Upper lobe of right lung (tissue), 1 donor: ENCODE results near the gene SNX17. TPM values are rescaled to one million over a fixed set of nuclear protein-coding genes. Genes with fewer than 3 reads are reported as not detected.

Source experiments
- ATAC-seq: fragments of 200-7000 bp; cut with Tn5 transposase; one replicate; pipeline ENCODE4 v1.9.1; 2020; ENCODE audit warnings: mild to moderate bottlenecking, moderate library complexity
- DNase-seq: peaks from one replicate; pipeline ENCODE4 v3.0.0-alpha.2; 2020
- H3K27ac ChIP-seq: fragments of 200-600 bp; one replicate; pipeline ENCODE4 v1.8.0; 2022
- H3K27me3 ChIP-seq: fragments of 200-600 bp; one replicate; pipeline ENCODE4 v1.8.0; 2022; ENCODE audit warnings: mild to moderate bottlenecking
- H3K36me3 ChIP-seq: fragments of 200-600 bp; one replicate; pipeline ENCODE4 v1.8.0; 2022
- H3K4me1 ChIP-seq: fragments of 200-600 bp; one replicate; pipeline ENCODE4 v1.8.0; 2022
- H3K4me3 ChIP-seq: fragments of 200-600 bp; one replicate; pipeline ENCODE4 v1.8.0; 2022; ENCODE audit warnings: mild to moderate bottlenecking
- H3K9me3 ChIP-seq: fragments of 200-600 bp; one replicate; pipeline ENCODE4 v1.8.0; 2022
- CTCF ChIP-seq: fragments of 200-600 bp; IDR thresholded peaks from one replicate; pipeline ENCODE4 v1.8.0; 2022; ENCODE audit warnings: antibody characterized with exemption
- intact Hi-C: fragments of 100-400 bp; cut with DNase I; formaldehyde crosslinking; loops from one replicate; pipeline ENCODE4 v1.11.0; 2022
- total RNA-seq: library from RNA; stranded (reverse); fragmentation: NEBNext Ultra II Directional; extraction: Animal tissue kit (Norgen Biotek cat#: 25700); gene quantifications from one replicate; pipeline ENCODE4 v1.2.1, GENCODE V29; 2021
- donor health status: DM: no; HTN: yes; CAD: no; lungs with severe emphysema.

Gene SNX17
- total RNA-seq, 1 donor from 2014 or later: 97.6 TPM

GRCh38 chr2:27400348-27401135 lies 30.1 kb downstream of the SNX17 start:
- no peak for TF ChIP-seq CTCF
- H3K36me3 ChIP-seq: no peaks in the 10 kb centered on the region
- no peaks in the 10 kb centered on the region for H3K27me3 ChIP-seq
- no peaks in the 10 kb centered on the region for H3K9me3 ChIP-seq
- DNase-seq (no peak), ATAC-seq (no peak)
- intact Hi-C loops: no loop called here
- H3K4me1 ChIP-seq: no peaks in the 10 kb centered on the region
- H3K27ac ChIP-seq: no peak overlapping the region
- H3K4me3 ChIP-seq: no peak overlapping the region

- DNase-seq: no peak
These were observed 37.5 kb downstream of the SNX17 start for GRCh38 chr2:27407798-27408491.

GRCh38 chr2:27408601-27409320 lies 38.3 kb downstream of the SNX17 start:
- peak overlapping the region; percentile 100 for H3K4me3 ChIP-seq
- no peak for DNase-seq
- TF ChIP-seq CTCF: no peak

More at GRCh38 chr2:27407798-27408491, 37.5 kb downstream of the SNX17 start:
- peaks cover 20% of the 10 kb centered on the region for H3K4me1 ChIP-seq
- intact Hi-C loops: no loop called here
- no peaks in the 10 kb centered on the region for H3K27me3 ChIP-seq
- peak; percentile 53 for TF ChIP-seq CTCF
- no peaks in the 10 kb centered on the region for H3K36me3 ChIP-seq
- peak overlapping the region; percentile 100 for H3K4me3 ChIP-seq
- peak overlapping the region; percentile 90 for H3K27ac ChIP-seq
- ATAC-seq: no peak
- no peaks in the 10 kb centered on the region for H3K9me3 ChIP-seq

GRCh38 chr2:27409321-27410073 lies 39.1 kb downstream of the SNX17 start, which contains the start of gene PPM1G:
Gene PPM1G, minus strand, starts transcription at chr2:27409591. Its CDS starts 169 bp downstream, at chr2:27409422.
- no peaks in the 10 kb centered on the region for H3K9me3 ChIP-seq
- H3K36me3 ChIP-seq: no peaks in the 10 kb centered on the region
- peak within 1 kb of the TSS; percentile 90 for H3K27ac ChIP-seq
- no peak for TF ChIP-seq CTCF
- DNase-seq (peak; percentile 99), ATAC-seq (peak; percentile 100)
- H3K27me3 ChIP-seq: no peaks in the 10 kb centered on the region
- peaks cover 20% of the 10 kb centered on the region for H3K4me1 ChIP-seq
- peak within 1 kb of the TSS; percentile 100 for H3K4me3 ChIP-seq
- intact Hi-C loops: no loop called here

More at GRCh38 chr2:27408601-27409320, 38.3 kb downstream of the SNX17 start:
- Histone ChIP-seq H3K36me3 (no peaks in the 10 kb centered on the region), H3K27me3 (no peaks in the 10 kb centered on the region), H3K9me3 (no peaks in the 10 kb centered on the region), H3K4me1 (peaks cover 20% of the 10 kb centered on the region), H3K27ac (peak overlapping the region; percentile 90)
- ATAC-seq: peak; percentile 42
- intact Hi-C loops: no loop called here
